Thyroid gland (tissue), 4 donors: ENCODE data around the gene CASP14. TPM values are rescaled to one million over a fixed set of nuclear protein-coding genes. Genes with fewer than 3 reads are reported as not detected.

Source experiments
- DNase-seq, 2 donors: peaks; one replicate each; pipeline ENCODE4 v3.0.0-alpha.2; 2019
- H3K27ac ChIP-seq, 3 donors: fragments of 200-600 bp; sonication (generic); 1 replicate in 2 of 3; 2 replicates in 1 of 3; pipeline ENCODE4 v1.5.1; 2016 to 2019; ENCODE audit warnings: mild to moderate bottlenecking in 1 of 3, moderate library complexity in 1 of 3
- H3K27me3 ChIP-seq: fragments of 200-600 bp; sonication (generic); one replicate; pipeline ENCODE4 v1.5.1; 2019
- H3K36me3 ChIP-seq, 2 donors: fragments of 200-600 bp; sonication (generic); one replicate each; pipeline ENCODE4 v1.5.1; 2016 to 2019
- H3K4me1 ChIP-seq, 2 donors: fragments of 200-600 bp; sonication (generic); one replicate each; pipeline ENCODE4 v1.5.1; 2017 to 2019
- H3K4me3 ChIP-seq, 3 donors: fragments of 200-600 bp; sonication (generic); replicated peaks in 1 of 3; 1 replicate in 2 of 3; 2 replicates in 1 of 3; pipeline ENCODE4 v1.5.1; 2016; ENCODE audit warnings: mild to moderate bottlenecking in 1 of 3
- H3K9me3 ChIP-seq: fragments of 200-600 bp; sonication (generic); one replicate; pipeline ENCODE4 v1.5.1; 2017
- CTCF ChIP-seq, 6 experiments: fragments of 200-600 bp in 3 of 6; fragments of 450-650 bp in 3 of 6; sonication (generic) in 3 of 6; IDR thresholded peaks; one replicate each; pipeline ENCODE4 v1.5.1; 2016 to 2019; ENCODE audit warnings: antibody characterized with exemption in 6 of 6, mild to moderate bottlenecking in 2 of 6, inconsistent platforms in 1 of 6, moderate library complexity in 1 of 6
- POLR2A ChIP-seq, 2 donors: fragments of 450-650 bp; IDR thresholded peaks; one replicate each; pipeline ENCODE4 v1.6.1; 2017; ENCODE audit warnings: antibody characterized with exemption in 2 of 2, mild to moderate bottlenecking in 2 of 2, moderate library complexity in 1 of 2
- WGBS, 2 donors: methylation state at CpG; one replicate each; pipeline ENCODE4 v1.1.5; 2017; 5-methylcytosine and 5-hydroxymethylcytosine counted together
- intact Hi-C: fragments of 100-400 bp; cut with DNase I; formaldehyde crosslinking; loops from one replicate; pipeline ENCODE4 v1.15.1; 2023
- total RNA-seq, 4 donors: library from RNA; depleted of rRNA; stranded (reverse); fragments of >200 nt; gene quantifications; one replicate each; pipeline ENCODE4 v1.2.3, GENCODE V29; 2016

Gene CASP14
- total RNA-seq, 4 donors from 2014 or later: not detected

GRCh38 chr19:15028490-15028889 lies 20.8 kb upstream of the CASP14 start:
- H3K36me3 ChIP-seq: no peaks in the 10 kb centered on the region
- intact Hi-C loops: no loop called here
- H3K4me3 ChIP-seq: no peak overlapping the region
- H3K4me1 ChIP-seq: no peaks in the 10 kb centered on the region
- DNase-seq: no peak
- H3K27ac ChIP-seq: no peak overlapping the region
- WGBS, 2 donors: 81 to 88% methylated on average over 4 of the region's 5 CpGs
- H3K27me3 ChIP-seq: no peaks in the 10 kb centered on the region
- H3K9me3 ChIP-seq: no peaks in the 10 kb centered on the region
- TF ChIP-seq CTCF (IDR thresholded peaks at IDR 0.05): no peak
- no peak for TF ChIP-seq POLR2A (IDR thresholded peaks at IDR 0.05)

GRCh38 chr19:15031675-15032074 lies 17.6 kb upstream of the CASP14 start:
- TF ChIP-seq CTCF (IDR thresholded peaks at IDR 0.05) (no peak), POLR2A (IDR thresholded peaks at IDR 0.05) (no peak)
- H3K4me3 ChIP-seq: no peak overlapping the region
- H3K9me3 ChIP-seq: no peaks in the 10 kb centered on the region
- no peak for DNase-seq
- WGBS, 2 donors: 68 to 88% methylated on average over 1 of the region's 1 CpG
- H3K36me3 ChIP-seq: no peaks in the 10 kb centered on the region
- H3K27me3 ChIP-seq: no peaks in the 10 kb centered on the region
- no peaks in the 10 kb centered on the region for H3K4me1 ChIP-seq
- intact Hi-C loops: no loop called here
- no peak overlapping the region for H3K27ac ChIP-seq

GRCh38 chr19:15035795-15036311 lies 13.4 kb upstream of the CASP14 start:
- Histone ChIP-seq H3K27me3 (no peaks in the 10 kb centered on the region), H3K9me3 (no peaks in the 10 kb centered on the region), H3K4me3 (no peak overlapping the region), H3K36me3 (no peaks in the 10 kb centered on the region), H3K27ac (no peak overlapping the region), H3K4me1 (no peaks in the 10 kb centered on the region)
- no peak for TF ChIP-seq CTCF (IDR thresholded peaks at IDR 0.05)
- TF ChIP-seq POLR2A (IDR thresholded peaks at IDR 0.05): no peak
- no peak for DNase-seq
- WGBS, 2 donors: 52 to 63% methylated on average over 1 of the region's 1 CpG
- intact Hi-C loops: no loop called here

- H3K36me3 ChIP-seq: no peaks in the 10 kb centered on the region
- no peak overlapping the region for H3K27ac ChIP-seq
- no peak for DNase-seq
- H3K4me1 ChIP-seq: no peaks in the 10 kb centered on the region
- TF ChIP-seq CTCF (IDR thresholded peaks at IDR 0.05) (no peak), POLR2A (IDR thresholded peaks at IDR 0.05) (no peak)
- no peak overlapping the region for H3K4me3 ChIP-seq
- H3K27me3 ChIP-seq: no peaks in the 10 kb centered on the region
- no peaks in the 10 kb centered on the region for H3K9me3 ChIP-seq
- 48 to 58% methylated on average over 4 of the region's 4 CpGs for WGBS, 2 donors
- intact Hi-C loops: no loop called here
Measured at GRCh38 chr19:15037586-15037985, 11.7 kb upstream of the CASP14 start.

GRCh38 chr19:15038294-15038693 lies 11.0 kb upstream of the CASP14 start:
- Histone ChIP-seq H3K9me3 (no peaks in the 10 kb centered on the region), H3K27ac (no peak overlapping the region), H3K36me3 (no peaks in the 10 kb centered on the region), H3K4me1 (no peaks in the 10 kb centered on the region), H3K27me3 (no peaks in the 10 kb centered on the region), H3K4me3 (no peak overlapping the region)
- intact Hi-C loops: no loop called here
- no peak for DNase-seq
- no peak for TF ChIP-seq CTCF (IDR thresholded peaks at IDR 0.05)
- TF ChIP-seq POLR2A (IDR thresholded peaks at IDR 0.05): no peak
- WGBS, 2 donors: 76 to 82% methylated on average over 3 of the region's 3 CpGs
